Neuron (in vitro differentiated cells): ENCODE results near the gene ITPK1.

ENCODE experiments used
- H2AFZ ChIP-seq: one replicate; pipeline ENCODE4 v1.6.1; 2013; ENCODE audit warnings: low read depth, mild to moderate bottlenecking, inconsistent platforms, low read length, moderate library complexity
- H3K27me3 ChIP-seq: one replicate; pipeline ENCODE4 v1.6.1; 2013; ENCODE audit warnings: low read length; ENCODE audit not compliant: insufficient read depth
- H3K36me3 ChIP-seq: one replicate; pipeline ENCODE4 v1.6.1; 2013; ENCODE audit warnings: low read length; ENCODE audit not compliant: insufficient read depth
- H3K4me1 ChIP-seq: one replicate; pipeline ENCODE4 v1.6.1; 2013; ENCODE audit warnings: low read length; ENCODE audit not compliant: insufficient read depth
- H3K4me3 ChIP-seq: 2 replicates; pipeline ENCODE4 v1.5.1; 2013; ENCODE audit warnings: mild to moderate bottlenecking, low read length, moderate library complexity
- H3K9me3 ChIP-seq: one replicate; pipeline ENCODE4 v1.6.1; 2013; ENCODE audit warnings: low read length

Gene ITPK1

GRCh38 chr14:93033084-93033982, 82.4 kb downstream of the ITPK1 start:
- Histone ChIP-seq H2AFZ (no peak overlapping the region), H3K36me3 (no peaks in the 10 kb centered on the region), H3K4me1 (peaks cover 63% of the 10 kb centered on the region), H3K4me3 (no peak overlapping the region), H3K9me3 (peaks cover 3% of the 10 kb centered on the region), H3K27me3 (no peaks in the 10 kb centered on the region)

DNA sequence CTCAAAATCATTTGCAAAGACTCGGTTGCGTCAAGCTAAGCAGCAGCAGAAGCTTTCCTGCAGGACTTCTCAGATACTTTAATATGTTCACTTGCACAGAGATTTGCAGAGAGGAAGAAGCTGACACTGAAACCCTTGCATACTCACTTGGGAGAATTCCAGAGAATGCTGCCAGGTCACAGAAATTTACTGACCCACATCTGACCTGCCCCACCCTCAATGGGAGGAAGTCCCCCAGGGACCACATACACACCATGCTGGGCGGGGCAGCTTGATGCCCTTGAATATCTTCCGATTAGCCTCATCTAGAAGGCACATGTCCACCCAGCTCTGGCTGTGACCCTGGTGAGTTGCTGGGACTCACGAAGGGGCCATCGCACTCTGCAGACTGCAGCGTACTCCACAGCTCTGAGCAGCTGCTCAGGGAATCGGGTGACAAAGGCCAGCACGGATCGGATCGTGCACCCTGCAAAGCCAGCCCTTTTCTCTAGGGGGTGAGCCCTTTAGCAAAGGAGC, 83.2 kb downstream of the ITPK1 start:
- Histone ChIP-seq H3K4me1 (peaks cover 60% of the 10 kb centered on the region), H3K36me3 (no peaks in the 10 kb centered on the region), H3K4me3 (no peak overlapping the region), H2AFZ (no peak overlapping the region), H3K27me3 (no peaks in the 10 kb centered on the region), H3K9me3 (peaks cover 3% of the 10 kb centered on the region)

DNA sequence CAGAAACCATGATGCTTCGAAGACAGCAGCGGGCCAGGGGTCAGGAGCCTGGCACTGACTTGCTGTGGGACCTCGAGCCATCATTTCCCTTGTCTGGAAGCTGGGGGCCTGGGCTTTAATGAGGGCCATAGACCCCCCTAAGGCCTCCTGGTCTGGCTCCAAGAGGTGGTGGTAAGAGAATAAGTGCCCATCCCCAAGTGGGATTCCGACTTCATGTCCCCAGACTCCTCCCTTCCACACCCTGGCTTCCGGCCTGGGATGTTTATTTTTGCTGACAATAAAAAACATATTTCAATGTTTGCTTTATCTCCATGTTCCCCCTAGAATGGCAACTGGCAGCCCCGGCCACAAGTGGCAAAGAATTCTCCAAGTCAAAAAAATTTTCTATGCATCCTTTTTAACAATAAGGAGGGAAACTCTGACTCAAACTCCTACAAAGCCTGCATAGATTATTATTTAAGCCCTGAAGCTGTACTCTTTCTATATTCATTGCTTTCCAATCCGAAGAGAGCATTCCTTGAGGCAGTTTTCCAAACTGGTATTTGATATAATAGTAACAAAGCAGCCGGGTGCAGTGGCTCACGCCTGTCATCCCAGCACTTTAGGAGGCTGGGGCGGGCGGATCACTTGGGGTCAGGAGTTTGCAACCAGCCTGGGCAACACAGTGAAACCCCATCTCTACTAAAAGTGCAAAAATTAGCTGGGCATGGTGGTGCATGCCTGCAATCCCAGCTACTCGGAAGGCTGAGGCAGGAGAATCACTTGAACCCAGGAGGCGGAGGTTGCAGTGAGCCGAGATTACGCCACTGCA, 84.0 kb downstream of the ITPK1 start:
- H3K9me3 ChIP-seq = peaks cover 3% of the 10 kb centered on the region
- H3K4me1 ChIP-seq = peaks cover 52% of the 10 kb centered on the region
- H2AFZ ChIP-seq = no peak overlapping the region

DNA sequence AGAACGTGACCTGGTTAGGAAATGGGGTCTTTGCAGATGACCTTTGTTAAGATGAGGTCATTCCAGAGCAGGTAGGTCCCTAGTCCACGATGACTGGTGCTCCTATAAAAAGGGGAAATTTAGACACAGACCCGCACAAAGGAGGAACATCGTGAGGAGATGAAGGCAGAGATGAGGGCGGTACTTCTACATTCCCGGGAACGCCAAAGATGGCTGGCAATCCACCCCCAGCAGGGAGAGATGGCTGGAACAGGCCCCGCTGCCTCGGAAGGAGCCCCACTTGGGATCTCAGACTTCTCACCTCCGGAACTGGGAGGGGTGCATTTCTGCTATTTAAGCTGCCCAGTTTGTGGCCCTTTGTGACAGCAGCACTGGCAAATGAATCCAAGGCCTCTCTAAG, 85.0 kb downstream of the ITPK1 start:
- Histone ChIP-seq H3K27me3 (no peaks in the 10 kb centered on the region), H3K9me3 (peaks cover 3% of the 10 kb centered on the region), H3K4me1 (peaks cover 43% of the 10 kb centered on the region), H3K36me3 (no peaks in the 10 kb centered on the region), H2AFZ (no peak overlapping the region), H3K4me3 (no peak overlapping the region)

More for the DNA sequence above, 84.0 kb downstream of the ITPK1 start:
- Histone ChIP-seq H3K4me3 (no peak overlapping the region), H3K27me3 (no peaks in the 10 kb centered on the region), H3K36me3 (no peaks in the 10 kb centered on the region)

DNA sequence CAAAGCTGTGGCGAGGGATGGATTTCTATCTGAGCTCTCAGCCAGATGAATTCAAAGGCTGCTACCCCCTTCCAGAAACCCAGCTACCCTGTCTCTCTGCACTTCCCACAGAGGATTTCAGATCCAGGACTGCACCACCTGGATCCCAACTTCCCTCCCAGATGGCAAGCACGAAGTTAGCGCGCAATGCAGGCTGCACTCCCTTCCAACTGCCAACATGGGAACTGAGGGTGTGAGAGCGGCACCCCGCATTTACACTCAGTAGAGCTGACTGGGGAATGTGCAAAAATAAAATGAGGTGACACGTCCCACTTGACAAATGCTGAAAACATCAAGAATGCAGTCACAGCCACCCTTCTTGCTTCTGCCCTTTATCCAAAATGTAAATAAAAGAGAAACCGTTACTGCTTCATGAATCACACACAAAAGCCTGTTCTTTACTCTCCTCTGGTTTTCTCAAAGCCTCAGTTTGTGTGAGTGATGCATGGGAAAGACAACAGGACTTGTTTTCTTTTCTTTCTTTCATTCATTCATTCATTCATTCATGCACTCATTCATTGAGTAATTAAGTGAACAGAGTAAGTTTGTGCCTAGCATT, 85.7 kb downstream of the ITPK1 start:
- Histone ChIP-seq H3K36me3 (no peaks in the 10 kb centered on the region), H2AFZ (no peak overlapping the region), H3K4me1 (peaks cover 35% of the 10 kb centered on the region), H3K9me3 (peaks cover 3% of the 10 kb centered on the region), H3K4me3 (no peak overlapping the region), H3K27me3 (no peaks in the 10 kb centered on the region)

DNA sequence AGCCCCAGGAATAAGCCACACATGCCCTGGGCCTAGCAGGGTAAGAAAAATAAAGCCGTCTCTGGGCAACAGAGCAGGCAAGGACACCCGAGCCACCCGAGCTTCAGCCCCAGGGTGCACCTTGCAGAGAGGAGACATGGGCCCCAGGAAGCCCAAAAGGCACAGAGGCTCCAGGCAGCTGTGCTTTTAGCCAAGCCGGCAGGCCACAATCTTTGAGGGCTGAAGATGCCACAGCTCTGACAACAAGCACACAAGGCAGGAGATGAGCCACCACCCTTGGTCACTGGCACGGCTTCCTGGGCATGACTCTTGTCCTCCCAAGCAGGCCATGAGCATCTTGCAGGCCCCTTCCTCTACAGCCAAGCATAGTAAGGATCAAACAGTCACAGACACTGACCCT, 86.3 kb downstream of the ITPK1 start:
- Histone ChIP-seq H3K4me1 (peaks cover 30% of the 10 kb centered on the region), H3K4me3 (no peak overlapping the region), H3K27me3 (no peaks in the 10 kb centered on the region), H3K9me3 (peaks cover 3% of the 10 kb centered on the region), H2AFZ (no peak overlapping the region), H3K36me3 (no peaks in the 10 kb centered on the region)

GRCh38 chr14:93028724-93029076, 87.0 kb downstream of the ITPK1 start:
- Histone ChIP-seq H3K9me3 (peaks cover 3% of the 10 kb centered on the region), H3K27me3 (no peaks in the 10 kb centered on the region), H3K36me3 (no peaks in the 10 kb centered on the region), H3K4me1 (peaks cover 27% of the 10 kb centered on the region), H3K4me3 (no peak overlapping the region), H2AFZ (no peak overlapping the region)

GRCh38 chr14:93027810-93028723, 87.7 kb downstream of the ITPK1 start:
- H3K36me3 ChIP-seq = no peaks in the 10 kb centered on the region
- H3K4me1 ChIP-seq = peaks cover 21% of the 10 kb centered on the region
- no peak overlapping the region for H2AFZ ChIP-seq
- H3K4me3 ChIP-seq = no peak overlapping the region
- peaks cover 3% of the 10 kb centered on the region for H3K9me3 ChIP-seq
- no peaks in the 10 kb centered on the region for H3K27me3 ChIP-seq

DNA sequence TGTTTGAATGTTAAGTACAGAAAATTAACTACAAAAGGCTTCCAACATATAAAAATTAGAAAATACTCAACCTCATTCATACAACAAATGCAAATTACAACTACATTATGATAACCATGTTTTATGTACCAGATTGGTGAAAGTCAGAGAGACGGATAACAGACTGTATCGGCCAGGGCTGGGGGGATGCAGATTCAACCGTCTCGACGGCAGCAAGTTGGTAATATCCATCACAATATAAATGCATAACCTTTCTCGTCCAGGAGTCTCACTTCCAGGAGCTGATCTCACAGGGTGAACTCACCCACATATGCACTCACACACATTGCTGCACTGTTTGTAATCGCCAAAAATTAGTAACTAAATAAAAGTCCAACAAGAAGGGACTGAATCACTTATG, 89.4 kb downstream of the ITPK1 start:
- Histone ChIP-seq H3K4me3 (no peak overlapping the region), H3K9me3 (peaks cover 3% of the 10 kb centered on the region), H3K27me3 (no peaks in the 10 kb centered on the region), H3K4me1 (peaks cover 12% of the 10 kb centered on the region), H3K36me3 (no peaks in the 10 kb centered on the region), H2AFZ (no peak overlapping the region)

DNA sequence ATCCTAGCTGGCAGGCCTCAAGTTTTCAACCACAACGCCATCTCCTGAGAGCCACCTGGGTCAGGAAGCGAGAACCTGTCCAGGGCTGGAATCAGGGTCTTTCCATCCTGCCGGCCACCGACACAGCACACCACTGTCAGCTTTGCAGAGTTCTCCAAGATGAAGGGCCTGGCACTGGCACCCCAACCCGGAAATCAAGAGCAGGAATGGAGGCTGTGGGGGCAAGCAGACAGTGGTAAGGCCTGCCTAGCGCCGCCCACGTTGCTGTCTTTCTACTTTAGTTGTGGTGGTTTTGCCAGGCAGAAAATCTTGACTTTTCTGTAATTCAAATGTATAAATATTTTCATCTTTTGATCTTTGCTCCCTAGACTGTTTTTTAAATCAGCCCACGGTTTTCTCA, 90.7 kb downstream of the ITPK1 start:
- peaks cover 3% of the 10 kb centered on the region for H3K9me3 ChIP-seq
- H3K4me1 ChIP-seq = peaks cover 11% of the 10 kb centered on the region
- no peak overlapping the region for H3K4me3 ChIP-seq
- no peaks in the 10 kb centered on the region for H3K36me3 ChIP-seq
- no peak overlapping the region for H2AFZ ChIP-seq
- H3K27me3 ChIP-seq = no peaks in the 10 kb centered on the region

DNA sequence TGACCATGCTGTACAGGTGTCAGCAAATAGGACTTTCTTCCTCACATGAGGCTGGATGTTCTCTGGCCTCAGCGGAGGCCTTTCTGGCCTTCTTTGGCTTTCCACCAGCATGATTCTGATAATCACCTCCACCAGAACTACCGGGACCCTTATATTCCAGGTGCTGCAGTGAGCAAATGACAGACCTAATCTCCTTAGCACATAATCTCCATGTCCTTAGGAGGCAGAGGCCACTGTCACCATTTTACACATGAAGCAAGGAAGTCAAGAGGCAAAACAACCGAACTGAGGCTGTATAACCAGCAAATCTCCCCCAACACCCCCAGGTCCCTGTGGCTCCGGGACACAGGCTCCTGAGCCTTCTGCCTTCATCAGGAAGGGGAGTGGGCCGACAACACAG, 91.2 kb downstream of the ITPK1 start:
- peaks cover 3% of the 10 kb centered on the region for H3K9me3 ChIP-seq
- no peak overlapping the region for H2AFZ ChIP-seq
- H3K4me1 ChIP-seq = peaks cover 11% of the 10 kb centered on the region
- no peak overlapping the region for H3K4me3 ChIP-seq
- H3K27me3 ChIP-seq = no peaks in the 10 kb centered on the region
- H3K36me3 ChIP-seq = no peaks in the 10 kb centered on the region

DNA sequence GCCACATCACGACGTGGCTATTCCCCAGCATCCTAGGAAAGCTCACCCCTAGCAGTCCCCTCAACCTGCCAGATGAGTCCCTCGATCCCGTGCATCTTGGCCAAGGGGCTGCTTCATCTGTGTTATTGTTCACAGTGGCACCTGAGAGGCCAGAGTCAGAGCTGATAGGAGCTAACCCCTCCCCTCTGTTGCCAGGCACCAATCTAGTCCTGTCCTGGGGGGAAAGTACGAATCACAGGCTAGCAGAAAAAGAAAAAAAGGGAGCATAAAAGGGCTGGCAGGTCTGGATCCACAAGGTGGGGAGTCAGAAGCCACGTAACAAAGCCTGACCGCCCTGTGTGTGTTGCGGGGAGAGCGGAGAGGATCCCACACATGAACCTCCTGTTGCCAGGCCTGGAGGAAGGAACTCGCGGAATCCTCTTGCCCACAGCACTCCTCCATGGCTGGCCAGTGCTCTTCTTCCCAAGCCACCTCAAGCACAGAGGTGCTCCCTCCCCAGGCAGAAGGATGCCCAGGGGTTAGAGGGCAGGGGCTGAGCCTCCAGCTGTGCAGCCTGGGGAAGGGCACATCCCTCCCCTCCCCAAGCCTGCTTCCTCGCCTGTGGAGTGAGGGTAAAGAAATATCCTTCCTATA, 91.8 kb downstream of the ITPK1 start:
- no peak overlapping the region for H2AFZ ChIP-seq
- H3K27me3 ChIP-seq = no peaks in the 10 kb centered on the region
- H3K4me3 ChIP-seq = no peak overlapping the region
- peaks cover 3% of the 10 kb centered on the region for H3K9me3 ChIP-seq
- no peaks in the 10 kb centered on the region for H3K36me3 ChIP-seq
- H3K4me1 ChIP-seq = peaks cover 10% of the 10 kb centered on the region
